Right atrium auricular region (tissue), 2 donors: Measurements from ENCODE around the gene TEAD3. TPM values are rescaled to one million over a fixed set of nuclear protein-coding genes. Genes with fewer than 3 reads are reported as not detected.
A peak's percentile ranks its signal among the peaks of the same experiment; 100 is the strongest.

ENCODE experiments used
- DNase-seq: peaks from one replicate; pipeline ENCODE4 v3.0.0-alpha.2; 2019; ENCODE audit warnings: low spot score
- H3K27ac ChIP-seq, 2 donors: fragments of 200-600 bp; sonication (generic); 1 replicate in 1 of 2; 2 replicates in 1 of 2; pipeline ENCODE4 v1.5.1; 2016 to 2019
- H3K27me3 ChIP-seq, 2 donors: fragments of 200-600 bp; sonication (generic); one replicate each; pipeline versions ENCODE4 v1.5.1 to v1.6.0; 2017 to 2019
- H3K36me3 ChIP-seq: fragments of 200-600 bp; sonication (generic); one replicate; pipeline ENCODE4 v1.5.1; 2016
- H3K4me1 ChIP-seq, 2 donors: fragments of 200-600 bp; sonication (generic); one replicate each; pipeline versions ENCODE4 v1.5.1 to v1.6.0; 2017 to 2019
- H3K4me3 ChIP-seq, 2 donors: fragments of 200-600 bp; sonication (generic); 1 replicate in 1 of 2; 2 replicates in 1 of 2; pipeline ENCODE4 v1.5.1; 2017 to 2019; ENCODE audit warnings: mild to moderate bottlenecking in 1 of 2, moderate library complexity in 1 of 2
- H3K9me3 ChIP-seq, 2 donors: fragments of 200-600 bp; sonication (generic); one replicate each; pipeline ENCODE4 v1.5.1; 2019
- CTCF ChIP-seq, 2 donors: fragments of 200-600 bp; sonication (generic); IDR thresholded peaks; one replicate each; pipeline ENCODE4 v1.5.1; 2019; ENCODE audit warnings: antibody characterized with exemption in 2 of 2
- total RNA-seq, 2 donors: library from RNA; depleted of rRNA; stranded (reverse); fragments of >200 nt; gene quantifications; one replicate each; pipeline ENCODE4 v1.1.0, GENCODE V29; 2016

Gene TEAD3
- total RNA-seq, 2 donors from 2014 or later, result 19.3 to 37.1 TPM

- Histone ChIP-seq H3K4me1 (peaks cover 0 to 72% of the 10 kb centered on the region in 2 donors), H3K36me3 (no peaks in the 10 kb centered on the region), H3K27me3 (no peaks in the 10 kb centered on the region), H3K27ac (peak overlapping the region; percentile 92 to 98), H3K9me3 (no peaks in the 10 kb centered on the region), H3K4me3 (peak overlapping the region; percentile 89 to 95)
- no peak for DNase-seq
- TF ChIP-seq CTCF (IDR thresholded peaks at IDR 0.05), result no peak
Observed at GRCh38 chr6:35495258-35496035, 1.4 kb downstream of the TEAD3 start.

GRCh38 chr6:35494161-35494563 is 2.7 kb downstream of the TEAD3 start:
- Histone ChIP-seq H3K4me3 (peak overlapping the region in 1 of 2 donors; percentile 9), H3K9me3 (no peaks in the 10 kb centered on the region), H3K36me3 (no peaks in the 10 kb centered on the region), H3K4me1 (peaks cover 0 to 83% of the 10 kb centered on the region in 2 donors), H3K27me3 (no peaks in the 10 kb centered on the region), H3K27ac (peak overlapping the region; percentile 7 to 55)
- no peak for TF ChIP-seq CTCF (IDR thresholded peaks at IDR 0.05)
- no peak for DNase-seq

- no peak overlapping the region for H3K4me3 ChIP-seq
- H3K9me3 ChIP-seq, result no peaks in the 10 kb centered on the region
- no peaks in the 10 kb centered on the region for H3K36me3 ChIP-seq
- peak overlapping the region in 1 of 2 donors; percentile 55 for H3K27ac ChIP-seq
- no peak for DNase-seq
- H3K4me1 ChIP-seq, result peaks cover 0 to 83% of the 10 kb centered on the region in 2 donors
- no peak for TF ChIP-seq CTCF (IDR thresholded peaks at IDR 0.05)
- H3K27me3 ChIP-seq, result no peaks in the 10 kb centered on the region
Observed at GRCh38 chr6:35493307-35493983, 3.4 kb downstream of the TEAD3 start.

GRCh38 chr6:35492974-35493284 is 4.0 kb downstream of the TEAD3 start:
- H3K4me3 ChIP-seq, result no peak overlapping the region
- DNase-seq, result no peak
- no peaks in the 10 kb centered on the region for H3K27me3 ChIP-seq
- no peaks in the 10 kb centered on the region for H3K9me3 ChIP-seq
- H3K27ac ChIP-seq, result peak overlapping the region in 1 of 2 donors; percentile 89
- no peak for TF ChIP-seq CTCF (IDR thresholded peaks at IDR 0.05)
- peaks cover 0 to 83% of the 10 kb centered on the region in 2 donors for H3K4me1 ChIP-seq
- H3K36me3 ChIP-seq, result no peaks in the 10 kb centered on the region

GRCh38 chr6:35492258-35492973 is 4.5 kb downstream of the TEAD3 start:
- TF ChIP-seq CTCF (IDR thresholded peaks at IDR 0.05), result no peak
- Histone ChIP-seq H3K27me3 (no peaks in the 10 kb centered on the region), H3K4me1 (peaks cover 0 to 82% of the 10 kb centered on the region in 2 donors), H3K9me3 (no peaks in the 10 kb centered on the region), H3K36me3 (no peaks in the 10 kb centered on the region), H3K4me3 (no peak overlapping the region), H3K27ac (peak overlapping the region; percentile 83 to 89)
- DNase-seq, result no peak
